Mesothelial cell of epicardium (in vitro differentiated cells): ENCODE results near the gene PRDM16. TPM values are rescaled to one million over a fixed set of nuclear protein-coding genes. Genes with fewer than 3 reads are reported as not detected.

Source experiments
- DNase-seq, 2 experiments: peaks; one replicate each; pipeline ENCODE4 v3.0.0; 2021; ENCODE audit warnings: low spot score in 2 of 2; ENCODE audit not compliant: unreplicated experiment in 2 of 2
- H3K27ac Mint-ChIP-seq: 2 replicates; pipeline ENCODE4 v1.8.0; 2021; ENCODE audit warnings: mixed read lengths
- H3K27me3 Mint-ChIP-seq: 2 replicates; pipeline ENCODE4 v1.8.0; 2021; ENCODE audit warnings: low read depth, mixed read lengths
- H3K36me3 Mint-ChIP-seq: 2 replicates; pipeline ENCODE4 v1.8.0; 2021; ENCODE audit warnings: mixed read lengths
- H3K4me1 Mint-ChIP-seq: 2 replicates; pipeline ENCODE4 v1.8.0; 2021; ENCODE audit warnings: mixed read lengths
- H3K4me3 Mint-ChIP-seq: 2 replicates; pipeline ENCODE4 v1.8.0; 2021; ENCODE audit warnings: mild to moderate bottlenecking, moderate library complexity, mixed read lengths
- H3K9me3 Mint-ChIP-seq: 2 replicates; pipeline ENCODE4 v1.8.0; 2021; ENCODE audit warnings: mixed read lengths
- CTCF ChIP-seq: fragments of 200-600 bp; sonication (generic); IDR thresholded peaks from one replicate; pipeline ENCODE4 v1.5.0; 2021; ENCODE audit warnings: antibody characterized with exemption; ENCODE audit not compliant: unreplicated experiment
- total RNA-seq: library from RNA; stranded (reverse); gene quantifications from 3 replicates; pipeline ENCODE4 v1.2.1, GENCODE V29; 2021

The PRDM16 gene
- total RNA-seq, 1 donor from 2014 or later: 1.4 TPM

- Mint-ChIP-seq H3K36me3 (no peaks in the 10 kb centered on the region), H3K4me1 (no peaks in the 10 kb centered on the region), H3K4me3 (no peak overlapping the region), H3K9me3 (no peaks in the 10 kb centered on the region), H3K27ac (no peak overlapping the region), H3K27me3 (peaks cover 64% of the 10 kb centered on the region)
- TF ChIP-seq CTCF: no peak
- no peak for DNase-seq
Measured at GRCh38 chr1:3080053-3080955, 11.3 kb downstream of the PRDM16 start.

GRCh38 chr1:3081171-3081683, 12.2 kb downstream of the PRDM16 start:
- Mint-ChIP-seq H3K27me3 (peaks cover 54% of the 10 kb centered on the region), H3K4me3 (no peak overlapping the region), H3K4me1 (no peaks in the 10 kb centered on the region), H3K9me3 (no peaks in the 10 kb centered on the region), H3K27ac (no peak overlapping the region), H3K36me3 (no peaks in the 10 kb centered on the region)
- no peak for TF ChIP-seq CTCF
- no peak for DNase-seq

- no peaks in the 10 kb centered on the region for H3K36me3 Mint-ChIP-seq
- H3K27me3 Mint-ChIP-seq: peaks cover 52% of the 10 kb centered on the region
- no peak overlapping the region for H3K27ac Mint-ChIP-seq
- TF ChIP-seq CTCF: no peak
- H3K4me1 Mint-ChIP-seq: no peaks in the 10 kb centered on the region
- no peaks in the 10 kb centered on the region for H3K9me3 Mint-ChIP-seq
- H3K4me3 Mint-ChIP-seq: no peak overlapping the region
- DNase-seq: no peak
Measured at GRCh38 chr1:3082051-3082450, 13.0 kb downstream of the PRDM16 start.

- Mint-ChIP-seq H3K27ac (no peak overlapping the region), H3K27me3 (peaks cover 51% of the 10 kb centered on the region), H3K4me3 (no peak overlapping the region), H3K36me3 (no peaks in the 10 kb centered on the region), H3K4me1 (no peaks in the 10 kb centered on the region), H3K9me3 (no peaks in the 10 kb centered on the region)
- no peak for DNase-seq
- no peak for TF ChIP-seq CTCF
Measured at GRCh38 chr1:3082571-3083516, 13.8 kb downstream of the PRDM16 start.

GRCh38 chr1:3084154-3084553, 15.2 kb downstream of the PRDM16 start:
- no peak for DNase-seq
- no peaks in the 10 kb centered on the region for H3K4me1 Mint-ChIP-seq
- no peak overlapping the region for H3K4me3 Mint-ChIP-seq
- no peak for TF ChIP-seq CTCF
- no peaks in the 10 kb centered on the region for H3K9me3 Mint-ChIP-seq
- peaks cover 40% of the 10 kb centered on the region for H3K27me3 Mint-ChIP-seq
- no peak overlapping the region for H3K27ac Mint-ChIP-seq
- H3K36me3 Mint-ChIP-seq: no peaks in the 10 kb centered on the region
